DMS79 treated with DMSO at 0.1 percent for 48 hours (cell line): Measurements from ENCODE around the gene TSSC4.

Experiments used
- DNase-seq: peaks from one replicate; lab custom pipeline; 2025; lab: John Stamatoyannopoulos, UW

The TSSC4 gene

DNA sequence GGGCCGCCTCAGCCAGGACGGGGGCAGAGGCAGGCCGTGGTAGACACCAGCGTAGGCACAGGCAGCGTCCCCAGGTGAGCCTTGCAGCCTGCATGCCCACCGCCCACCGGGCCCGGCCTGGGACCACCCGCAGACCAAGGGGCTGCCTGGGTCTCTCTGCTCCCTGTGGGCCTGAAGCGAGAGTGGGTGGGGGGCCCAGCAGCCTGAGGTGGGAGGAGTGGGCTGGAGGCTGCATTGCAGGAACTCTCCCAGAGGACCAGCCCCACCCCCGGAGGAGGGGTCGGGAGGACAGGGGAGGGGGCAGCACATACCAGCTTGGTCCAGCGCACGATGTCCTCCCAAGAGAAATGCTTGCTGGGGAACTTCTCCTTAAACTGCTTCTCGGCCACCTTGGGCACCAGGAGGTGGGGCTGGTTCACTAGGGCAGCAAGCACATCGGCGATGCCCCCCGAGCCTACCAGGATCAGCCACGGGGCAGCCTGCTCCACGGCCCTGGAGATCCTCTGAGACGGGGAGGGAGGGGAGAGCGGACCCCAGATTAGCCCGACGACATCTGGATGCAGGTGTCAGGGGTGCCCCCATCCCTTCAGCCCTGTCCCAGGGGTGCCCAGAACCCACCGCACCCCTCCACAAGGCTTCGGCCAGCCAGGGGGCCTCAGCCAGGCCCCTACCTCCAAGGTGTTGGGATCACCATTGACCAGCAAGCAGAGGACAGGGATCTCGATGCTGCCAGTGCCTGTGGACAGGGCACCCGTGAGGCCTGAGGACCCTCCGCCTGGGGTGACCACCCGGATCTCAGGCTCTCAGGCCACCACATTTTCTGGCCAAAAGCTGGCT lies 17.5 kb downstream of the TSSC4 start:
- no peak for DNase-seq

DNA sequence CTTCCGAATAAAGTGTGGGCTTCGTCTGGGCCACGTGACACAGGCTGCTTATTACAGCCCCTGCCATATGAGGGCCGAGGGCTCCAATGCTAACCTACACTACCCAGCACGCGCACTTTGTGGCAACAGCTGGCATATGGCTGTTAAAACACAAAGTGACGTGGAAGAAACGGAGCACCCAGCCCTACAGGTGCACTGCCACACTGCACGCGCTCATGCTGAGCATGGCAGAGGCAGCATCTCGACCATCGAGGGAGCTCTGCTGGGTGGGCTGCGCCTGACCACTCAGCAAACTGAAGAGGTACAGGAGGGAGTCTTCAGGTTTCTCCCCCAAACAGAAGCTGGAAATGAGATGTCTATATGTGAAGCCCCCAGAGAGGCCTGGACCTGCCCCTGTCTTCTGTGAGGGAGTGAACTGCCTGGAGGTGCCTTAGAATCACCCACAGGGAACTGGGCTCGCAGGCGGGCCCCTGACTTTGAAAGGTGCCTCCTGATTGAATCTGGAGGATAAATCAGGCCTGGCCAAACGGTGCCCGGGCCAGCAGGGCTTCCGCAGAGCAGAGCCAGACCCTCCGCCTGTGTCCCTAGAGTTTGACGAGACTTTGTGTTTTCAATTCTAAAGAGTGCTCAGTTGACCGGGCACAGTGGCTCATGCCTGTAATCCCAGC lies 18.3 kb downstream of the TSSC4 start:
- DNase-seq = no peak

GRCh38 chr11:2419638-2420501 lies 19.3 kb downstream of the TSSC4 start:
- no peak for DNase-seq

- DNase-seq = peak; percentile 57
These were observed 20.1 kb downstream of the TSSC4 start for GRCh38 chr11:2420502-2421225.

- no peak for DNase-seq
These were observed 20.9 kb downstream of the TSSC4 start for GRCh38 chr11:2421226-2421994.

GRCh38 chr11:2421996-2422395 lies 21.4 kb downstream of the TSSC4 start:
- no peak for DNase-seq

DNA sequence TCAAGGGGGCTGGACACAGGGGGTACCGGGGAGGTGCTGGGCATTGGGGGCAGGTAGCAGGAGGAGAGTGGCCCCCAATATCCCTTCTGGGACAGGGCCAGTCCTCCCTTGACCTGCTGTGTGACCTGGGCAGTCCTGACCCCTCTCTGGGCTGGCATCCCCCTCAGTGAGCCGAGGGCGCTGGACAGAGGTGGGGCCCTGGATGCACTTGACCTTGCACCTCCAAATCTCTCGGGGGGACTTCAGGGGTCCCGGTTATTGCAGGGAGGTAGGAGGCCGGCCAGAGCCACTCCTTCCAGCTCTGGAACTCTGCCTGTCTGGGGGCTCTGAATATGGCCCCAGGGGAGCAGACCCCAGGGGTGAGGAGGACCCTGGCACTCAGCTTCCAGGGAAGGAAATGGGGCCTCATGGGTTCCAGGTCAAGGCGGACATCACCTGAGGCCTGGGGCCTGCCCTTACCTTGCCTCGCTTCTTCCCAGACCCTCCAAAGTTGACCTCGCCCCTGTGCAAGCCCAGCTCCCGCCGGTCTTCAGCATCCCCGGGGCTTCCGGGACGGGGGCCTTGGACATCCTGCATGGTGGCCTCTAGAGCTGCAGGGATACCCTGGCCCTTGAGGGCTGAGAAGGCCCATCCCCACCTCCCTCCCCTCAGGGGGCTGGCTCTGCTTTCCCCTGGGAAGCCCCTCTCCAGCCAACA lies 22.1 kb downstream of the TSSC4 start:
- DNase-seq = no peak

DNA sequence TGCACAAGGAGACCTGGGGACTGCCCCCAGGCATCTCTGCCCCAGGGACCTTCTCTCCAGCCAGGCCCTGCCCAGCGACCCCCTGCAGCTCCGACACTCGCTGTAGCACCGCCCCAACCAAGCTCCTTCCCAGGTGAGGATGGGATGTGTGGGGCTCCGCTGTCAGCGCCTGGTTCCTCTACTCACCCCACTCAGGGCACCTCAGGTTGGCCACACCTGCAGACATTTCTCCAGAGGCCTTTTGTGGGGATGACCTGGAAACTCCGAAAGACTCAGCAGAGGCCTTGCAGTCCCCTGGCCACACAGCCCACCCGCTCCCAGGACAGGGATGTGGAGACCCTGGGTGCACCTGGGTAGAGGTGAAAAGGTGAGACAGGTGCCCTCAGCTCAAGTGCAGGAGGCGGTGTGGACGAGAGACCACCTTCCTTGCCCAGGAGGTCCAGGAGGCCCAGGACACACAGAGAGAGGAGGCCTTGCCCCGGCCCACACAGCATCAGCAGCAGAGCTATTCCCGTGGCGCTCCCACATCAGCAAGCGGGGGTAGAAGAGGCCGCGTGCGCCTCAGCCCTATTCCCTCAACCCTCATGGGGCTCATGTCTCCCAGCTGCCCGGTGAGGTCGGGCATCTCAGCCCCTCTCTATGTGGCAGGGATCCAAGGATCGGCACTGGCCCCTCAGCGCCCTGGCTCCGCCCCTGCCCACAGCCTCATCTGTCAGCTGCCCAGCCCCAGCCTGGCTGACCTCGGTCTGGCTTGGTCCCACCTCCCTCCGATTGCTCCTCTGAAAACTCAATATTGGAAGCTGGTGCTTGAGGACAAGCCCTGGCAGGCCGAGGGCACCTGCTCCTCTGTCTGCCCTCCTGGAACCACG lies 22.8 kb downstream of the TSSC4 start:
- no peak for DNase-seq

DNA sequence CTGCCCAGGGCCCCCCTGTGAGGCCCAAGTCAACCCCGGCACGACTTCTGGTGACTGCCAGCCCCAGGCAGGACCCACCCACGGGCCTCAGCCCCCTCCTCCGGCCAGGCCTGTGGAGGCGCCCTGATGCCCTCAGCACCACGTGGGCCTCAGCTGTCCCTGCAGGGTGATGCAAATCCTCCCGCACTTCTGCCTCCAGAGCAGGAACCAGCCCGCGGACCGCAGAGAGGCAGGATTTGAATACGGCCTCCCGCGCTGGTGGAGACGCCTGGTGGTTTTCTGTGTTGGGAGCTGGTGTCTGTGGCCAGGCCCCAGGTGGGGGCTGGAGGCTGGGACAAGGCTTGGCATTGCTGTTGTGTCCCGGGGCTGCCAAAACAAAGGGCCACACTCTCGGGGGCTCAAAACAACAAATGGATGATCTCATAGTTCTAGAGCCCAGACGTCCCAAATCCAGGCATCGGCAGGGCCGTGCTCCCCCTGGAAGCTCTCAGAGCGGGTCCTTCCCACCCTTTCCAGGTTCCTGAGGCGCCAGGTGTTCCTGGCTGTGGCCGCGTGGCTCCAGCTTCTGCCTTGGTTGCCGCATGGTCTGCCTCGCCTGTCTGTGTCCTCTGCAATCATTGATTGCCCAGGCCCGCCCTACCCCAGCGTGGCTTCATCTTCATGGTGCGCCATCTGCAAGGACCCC lies 24.4 kb downstream of the TSSC4 start:
- DNase-seq = no peak

- DNase-seq = no peak
These were observed 25.0 kb downstream of the TSSC4 start for GRCh38 chr11:2425506-2425905.

DNA sequence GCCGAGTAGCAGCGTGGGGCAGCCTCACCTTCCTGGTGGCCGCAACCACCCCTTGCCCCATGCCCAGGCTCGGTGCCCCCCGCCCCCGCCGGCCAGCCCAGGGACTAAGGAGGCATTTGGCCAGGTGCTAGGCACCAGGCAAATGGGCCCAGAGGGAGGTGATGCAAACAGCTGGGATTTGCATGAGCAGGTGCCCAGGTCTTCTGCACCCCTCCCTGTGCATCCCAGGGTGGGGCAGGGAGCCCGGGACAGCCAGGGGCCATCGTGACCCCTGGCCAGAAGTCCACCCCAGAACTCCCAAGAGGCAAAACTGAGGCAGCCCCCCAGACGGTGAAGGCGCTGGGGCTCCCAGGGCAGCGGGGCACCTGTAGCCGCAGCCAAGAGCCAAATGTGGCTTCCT lies 25.7 kb downstream of the TSSC4 start:
- DNase-seq = no peak

DNA sequence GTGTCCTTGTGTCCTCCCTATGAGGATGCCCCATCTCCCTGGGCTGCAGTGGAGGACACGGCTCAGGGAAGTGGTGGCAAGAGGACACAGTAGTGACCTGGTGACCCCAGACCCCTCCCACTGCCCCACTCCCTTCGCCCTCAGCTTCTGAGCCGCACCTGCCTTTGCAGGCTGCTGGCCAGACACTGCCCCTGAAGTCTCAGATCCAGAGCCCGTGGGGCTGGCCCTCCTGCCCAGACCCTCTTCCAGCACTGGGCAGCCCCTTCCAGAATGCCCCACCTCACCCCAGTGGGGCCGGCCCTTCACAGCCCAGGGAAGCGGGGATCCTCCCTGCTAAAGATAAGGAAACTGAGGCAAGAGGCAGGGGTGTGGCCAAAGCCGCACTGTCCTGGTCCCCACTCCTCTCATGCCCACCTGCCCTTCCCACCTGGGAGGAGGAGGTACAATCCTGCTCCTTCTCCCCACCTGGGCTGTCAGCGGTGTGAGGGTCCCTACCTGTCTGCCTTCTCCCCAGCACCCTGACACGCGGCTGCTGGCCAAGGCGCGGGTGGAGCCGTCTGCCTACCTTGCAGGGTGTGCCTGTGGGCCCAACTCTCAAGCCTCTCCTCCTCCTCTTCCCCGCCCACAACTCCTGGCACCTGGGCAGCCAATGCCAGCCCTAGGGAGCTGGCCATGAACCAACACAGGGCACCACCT lies 26.4 kb downstream of the TSSC4 start:
- DNase-seq = no peak

- no peak for DNase-seq
These were observed 27.3 kb downstream of the TSSC4 start for GRCh38 chr11:2427721-2428321.

DNA sequence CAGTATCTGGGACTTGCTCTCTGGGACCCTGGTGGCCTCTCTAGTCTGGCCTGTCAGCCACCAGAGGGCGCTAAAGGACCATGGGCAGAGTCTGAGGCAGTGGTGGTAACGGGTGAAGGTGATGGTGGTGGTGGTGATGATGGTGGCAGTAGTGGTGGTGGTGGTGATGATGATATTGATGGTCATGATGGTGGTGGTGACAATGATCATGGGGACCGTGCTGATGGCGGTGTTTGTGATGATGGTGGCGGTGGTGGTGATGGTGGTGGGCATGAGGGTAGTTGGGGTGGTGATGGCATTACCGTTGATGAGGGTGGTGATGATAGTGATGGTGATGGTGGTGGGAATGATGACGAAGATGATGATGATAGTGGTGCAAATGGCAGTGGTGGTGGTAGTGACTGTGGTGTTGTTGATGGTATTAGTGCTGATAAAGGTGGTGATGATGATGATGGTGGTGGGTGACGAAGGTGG lies 27.8 kb downstream of the TSSC4 start:
- DNase-seq = no peak

- no peak for DNase-seq
These were observed 30.8 kb downstream of the TSSC4 start for GRCh38 chr11:2431395-2431794.

DNA sequence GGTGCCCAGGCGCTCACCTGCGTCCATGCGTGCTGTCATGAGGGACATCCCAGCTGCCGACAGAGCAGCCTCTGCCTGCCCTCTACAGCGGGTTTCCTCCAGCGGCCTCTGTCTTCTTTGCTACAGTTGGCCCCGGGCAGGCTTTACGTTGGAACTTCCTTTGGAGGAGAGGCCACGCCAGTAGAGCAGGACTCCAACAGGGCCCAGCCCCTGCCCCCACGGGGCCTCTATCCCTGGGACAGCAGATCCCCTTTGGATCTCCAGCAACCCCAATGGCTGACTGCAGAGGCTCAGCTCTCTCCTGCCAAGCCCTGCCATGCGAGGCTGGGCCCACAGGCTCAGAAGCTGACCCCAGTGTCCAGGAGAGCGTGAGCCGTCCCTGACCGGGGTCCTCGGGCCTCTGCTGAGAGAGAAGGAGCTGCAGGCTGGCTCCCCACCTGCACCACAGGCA lies 31.6 kb downstream of the TSSC4 start:
- DNase-seq = no peak

DNA sequence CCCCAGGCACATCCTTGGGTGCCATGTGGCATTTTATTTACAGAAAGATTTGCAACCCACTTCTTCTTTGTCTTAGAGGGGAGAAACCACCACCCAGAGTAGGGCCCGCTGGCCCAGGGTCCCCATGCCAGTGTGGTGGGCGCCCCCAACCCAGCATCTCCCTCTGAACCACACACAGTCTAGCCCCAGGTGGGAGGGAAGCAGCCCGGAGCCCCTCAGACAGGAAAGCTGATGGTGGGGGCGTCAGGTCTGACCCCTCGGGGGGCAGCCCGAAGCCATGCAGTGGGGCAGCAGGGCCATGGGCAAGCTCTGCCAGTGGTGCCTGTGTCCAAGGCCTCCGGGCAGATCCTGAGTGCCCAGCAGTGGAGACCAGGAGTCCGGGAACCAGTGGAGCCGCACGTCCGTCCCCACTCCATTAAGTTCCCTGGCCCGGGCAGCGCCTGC lies 32.1 kb downstream of the TSSC4 start:
- no peak for DNase-seq
